GM18526 (cell line): ENCODE data around the gene TLR8.

ENCODE experiments used
- POLR2A ChIP-seq: IDR thresholded peaks from 3 replicates; pipeline ENCODE4 v1.6.1; 2011; ENCODE audit not compliant: insufficient read length; ENCODE audit errors: extremely low read depth

Gene TLR8

GRCh38 chrX:12970691-12971202, 64.3 kb downstream of the TLR8 start:
- TF ChIP-seq POLR2A, result no peak

- no peak for TF ChIP-seq POLR2A
Observed at GRCh38 chrX:12971282-12972003, 65.0 kb downstream of the TLR8 start.

DNA sequence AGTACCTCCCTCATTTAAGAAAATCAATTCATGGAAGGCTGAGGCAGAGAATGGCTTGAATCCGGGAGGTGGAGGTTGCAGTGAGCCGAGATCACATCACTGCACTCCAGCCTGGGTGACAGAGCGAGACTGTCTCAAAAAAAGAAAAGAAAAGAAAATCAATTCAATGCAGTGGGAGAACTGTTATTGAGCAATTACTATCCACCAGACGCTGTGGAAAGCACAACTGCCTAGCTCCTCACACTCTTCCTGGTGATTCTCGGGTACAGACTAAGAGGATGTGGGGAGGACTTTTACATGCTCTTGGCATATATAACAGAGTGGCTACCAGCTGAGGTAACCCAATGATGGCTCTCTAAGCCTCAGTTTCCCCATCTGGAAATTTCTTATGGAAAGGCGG, 65.8 kb downstream of the TLR8 start:
- TF ChIP-seq POLR2A, result no peak
